ENCODE results near the gene MSI2.

GRCh38 chr17:57466521-57466920, 210.2 kb downstream of the MSI2 start:
- TF ChIP-seq CTCF (IDR thresholded peaks at IDR 0.05) (no peak), POLR2A (IDR thresholded peaks at IDR 0.05) (no peak)

Data from thyroid gland (tissue), 4 donors.